Measurements from ENCODE around the gene LIMK2. TPM values are rescaled to one million over a fixed set of nuclear protein-coding genes. Genes with fewer than 3 reads are reported as not detected.
A peak's percentile ranks its signal among the peaks of the same experiment; 100 is the strongest.
"Not testable (repeated sequence)": the region's sequence is repeated elsewhere in the genome, so short reads cannot be mapped to it uniquely, and the experiment has no call there.

LIMK2 gene
- total and polyA plus RNA-seq, 2 experiments from 2014 or later = 10.7 to 19.5 TPM

GRCh38 chr22:31241936-31242335 is 29.8 kb downstream of the LIMK2 start:
- Histone ChIP-seq H3K4me3 (no peak overlapping the region), H3K9me3 (ENCODE audit: low read depth) (no peaks in the 10 kb centered on the region), H3K36me3 (ENCODE audit: low read depth) (no peaks in the 10 kb centered on the region), H3K9me2 (ENCODE audit: insufficient read depth) (no peaks in the 10 kb centered on the region), H3K79me2 (ENCODE audit: insufficient read depth) (no peaks in the 10 kb centered on the region), H3K9ac (peak overlapping the region; percentile 46), H3F3A (ENCODE audit: insufficient read depth) (peaks cover 39% of the 10 kb centered on the region), H3K4me2 (ENCODE audit: unreplicated experiment) (peak overlapping the region; percentile 53), H3K27ac (peak overlapping the region; percentile 97), H3K27me3 (replicated peaks; ENCODE audit: insufficient read depth) (no peaks in the 10 kb centered on the region), H2AFZ (no peak overlapping the region), H4K20me1 (ENCODE audit: insufficient read depth) (no peaks in the 10 kb centered on the region), H3K4me1 (ENCODE audit: insufficient read depth) (peaks cover 49% of the 10 kb centered on the region)
- DNase-seq = peak; percentile 81
- no peak for TF ChIP-seq EZH2phosphoT487 (IDR thresholded peaks at IDR 0.05; ENCODE audit: insufficient read depth, low read depth)
- no peak for TF ChIP-seq EZH2 (IDR thresholded peaks at IDR 0.05; ENCODE audit: insufficient read depth, poor library complexity, severe bottlenecking)
- in situ Hi-C loops (cut with MboI) = no loop called here

- WGBS, 2 experiments (ENCODE audit: low coverage in 1 of 2, low lambda C conversion rate in 2 of 2, missing lambda C conversion rate in 2 of 2) = 72 to 78% methylated on average over 5 of the region's 5 CpGs
- Histone ChIP-seq H3K9me2 (ENCODE audit: insufficient read depth) (no peaks in the 10 kb centered on the region), H3K4me2 (ENCODE audit: unreplicated experiment) (peak overlapping the region; percentile 53), H3K9ac (peak overlapping the region; percentile 61), H3K4me1 (ENCODE audit: insufficient read depth) (peaks cover 44% of the 10 kb centered on the region), H3K9me3 (ENCODE audit: low read depth) (no peaks in the 10 kb centered on the region), H3K36me3 (ENCODE audit: low read depth) (no peaks in the 10 kb centered on the region), H3K79me2 (ENCODE audit: insufficient read depth) (peaks cover 3% of the 10 kb centered on the region), H3K4me3 (peak overlapping the region; percentile 28), H3K27me3 (replicated peaks; ENCODE audit: insufficient read depth) (no peaks in the 10 kb centered on the region), H4K20me1 (ENCODE audit: insufficient read depth) (no peaks in the 10 kb centered on the region), H3F3A (ENCODE audit: insufficient read depth) (peaks cover 39% of the 10 kb centered on the region), H3K27ac (peak overlapping the region; percentile 97), H2AFZ (peak overlapping the region; percentile 43)
- DNase-seq = peak; percentile 40
- TF ChIP-seq EZH2 (IDR thresholded peaks at IDR 0.05; ENCODE audit: insufficient read depth, poor library complexity, severe bottlenecking) (no peak), EZH2phosphoT487 (IDR thresholded peaks at IDR 0.05; ENCODE audit: insufficient read depth, low read depth) (no peak)
- in situ Hi-C loops (cut with MboI) = no loop called here
Observed at GRCh38 chr22:31243339-31244045, 31.4 kb downstream of the LIMK2 start.

GRCh38 chr22:31244046-31244942 is 32.2 kb downstream of the LIMK2 start:
- Histone ChIP-seq H2AFZ (peak overlapping the region; percentile 43), H3K9me3 (ENCODE audit: low read depth) (no peaks in the 10 kb centered on the region), H3K9me2 (ENCODE audit: insufficient read depth) (no peaks in the 10 kb centered on the region), H3K27ac (peak overlapping the region; percentile 97), H3K9ac (peak overlapping the region; percentile 76), H3K4me1 (ENCODE audit: insufficient read depth) (peaks cover 44% of the 10 kb centered on the region), H3K36me3 (ENCODE audit: low read depth) (no peaks in the 10 kb centered on the region), H3K4me2 (ENCODE audit: unreplicated experiment) (peak overlapping the region; percentile 62), H3K79me2 (ENCODE audit: insufficient read depth) (peaks cover 11% of the 10 kb centered on the region), H3K27me3 (replicated peaks; ENCODE audit: insufficient read depth) (no peaks in the 10 kb centered on the region), H4K20me1 (ENCODE audit: insufficient read depth) (no peaks in the 10 kb centered on the region), H3F3A (ENCODE audit: insufficient read depth) (peaks cover 39% of the 10 kb centered on the region), H3K4me3 (peak overlapping the region; percentile 28; the same call in 1 of the 2 replicates)
- in situ Hi-C loops (cut with MboI) = no loop called here
- DNase-seq = peak; percentile 97
- WGBS, 2 experiments (ENCODE audit: low coverage in 1 of 2, low lambda C conversion rate in 2 of 2, missing lambda C conversion rate in 2 of 2) = 16 to 19% methylated on average over 9 of the region's 9 CpGs
- TF ChIP-seq EZH2 (IDR thresholded peaks at IDR 0.05; ENCODE audit: insufficient read depth, poor library complexity, severe bottlenecking) = no peak
- TF ChIP-seq EZH2phosphoT487 (IDR thresholded peaks at IDR 0.05; ENCODE audit: insufficient read depth, low read depth) = no peak

GRCh38 chr22:31244943-31245451 is 32.9 kb downstream of the LIMK2 start:
- DNase-seq = no peak
- WGBS, 2 experiments (ENCODE audit: low coverage in 1 of 2, low lambda C conversion rate in 2 of 2, missing lambda C conversion rate in 2 of 2) = 83 to 100% methylated on average over 6 to 7 of the region's 7 CpGs
- H3K27me3 ChIP-seq (replicated peaks; ENCODE audit: insufficient read depth) = no peaks in the 10 kb centered on the region
- H4K20me1 ChIP-seq (ENCODE audit: insufficient read depth) = no peaks in the 10 kb centered on the region
- 0 out of 2 replicates have a peak overlapping the region, but pooled peaks have one; percentile 12 for H2AFZ ChIP-seq
- H3K36me3 ChIP-seq (ENCODE audit: low read depth) = no peaks in the 10 kb centered on the region
- H3K4me1 ChIP-seq (ENCODE audit: insufficient read depth) = peaks cover 44% of the 10 kb centered on the region
- H3K4me2 ChIP-seq (ENCODE audit: unreplicated experiment) = peak overlapping the region; percentile 62
- in situ Hi-C loops (cut with MboI) = no loop called here
- H3F3A ChIP-seq (ENCODE audit: insufficient read depth) = peaks cover 39% of the 10 kb centered on the region
- H3K9ac ChIP-seq = peak overlapping the region; percentile 76
- TF ChIP-seq EZH2 (IDR thresholded peaks at IDR 0.05; ENCODE audit: insufficient read depth, poor library complexity, severe bottlenecking) (no peak), EZH2phosphoT487 (IDR thresholded peaks at IDR 0.05; ENCODE audit: insufficient read depth, low read depth) (no peak)
- no peak overlapping the region for H3K4me3 ChIP-seq
- peak overlapping the region; percentile 97 for H3K27ac ChIP-seq
- peaks cover 18% of the 10 kb centered on the region for H3K79me2 ChIP-seq (ENCODE audit: insufficient read depth)
- no peaks in the 10 kb centered on the region for H3K9me2 ChIP-seq (ENCODE audit: insufficient read depth)
- no peaks in the 10 kb centered on the region for H3K9me3 ChIP-seq (ENCODE audit: low read depth)

GRCh38 chr22:31245998-31246397 is 33.9 kb downstream of the LIMK2 start:
- H4K20me1 ChIP-seq (ENCODE audit: insufficient read depth); DNase-seq; H3K36me3 ChIP-seq (ENCODE audit: low read depth); H3K4me2 ChIP-seq (ENCODE audit: unreplicated experiment); H3K9me2 ChIP-seq (ENCODE audit: insufficient read depth); in situ Hi-C loops (cut with MboI); H3K27ac ChIP-seq; H3K9me3 ChIP-seq (ENCODE audit: low read depth); H3K9ac ChIP-seq; H3K27me3 ChIP-seq (replicated peaks; ENCODE audit: insufficient read depth); H2AFZ ChIP-seq; H3K4me3 ChIP-seq: not testable (repeated sequence)
- Histone ChIP-seq H3F3A (ENCODE audit: insufficient read depth) (peaks cover 39% of the 10 kb centered on the region), H3K4me1 (ENCODE audit: insufficient read depth) (peaks cover 48% of the 10 kb centered on the region), H3K79me2 (ENCODE audit: insufficient read depth) (peaks cover 27% of the 10 kb centered on the region)
- WGBS, 2 experiments (ENCODE audit: low coverage in 1 of 2, low lambda C conversion rate in 2 of 2, missing lambda C conversion rate in 2 of 2) = 76 to 94% methylated on average over 9 to 12 of the region's 12 CpGs

Data from GM23248 (cell line).